Stimulated activated CD8-positive, alpha-beta memory T cell treated with anti-CD3 and anti-CD28 coated beads, Interleukin-12 subunit alpha, Interleukin-12 subunit beta, amount 100 ng/mL, for 24 hours (primary cell): ENCODE data around the gene ERC2.

ENCODE experiments used
- DNase-seq: peaks from one replicate; pipeline ENCODE4 v3.0.0-alpha.2; 2020; ENCODE audit errors: extremely low read depth

ERC2 gene

GRCh38 chr3:55795746-55796145 is 672.5 kb downstream of the ERC2 start:
- DNase-seq: no peak

GRCh38 chr3:55795296-55795695 is 673.0 kb downstream of the ERC2 start:
- no peak for DNase-seq

GRCh38 chr3:55792742-55793141 is 675.5 kb downstream of the ERC2 start:
- DNase-seq: no peak

GRCh38 chr3:55792009-55792408 is 676.3 kb downstream of the ERC2 start:
- DNase-seq: no peak

- DNase-seq: no peak
These were observed 677.5 kb downstream of the ERC2 start for GRCh38 chr3:55790596-55791350.

GRCh38 chr3:55789516-55789915 is 678.8 kb downstream of the ERC2 start:
- DNase-seq: no peak

GRCh38 chr3:55782807-55783206 is 685.5 kb downstream of the ERC2 start:
- no peak for DNase-seq

GRCh38 chr3:55782351-55782750 is 685.9 kb downstream of the ERC2 start:
- no peak for DNase-seq

GRCh38 chr3:55780913-55781312 is 687.4 kb downstream of the ERC2 start:
- DNase-seq: no peak

GRCh38 chr3:55779543-55779942 is 688.7 kb downstream of the ERC2 start:
- DNase-seq: no peak

- no peak for DNase-seq
These were observed 692.7 kb downstream of the ERC2 start for GRCh38 chr3:55775366-55776154.

- no peak for DNase-seq
These were observed 693.4 kb downstream of the ERC2 start for GRCh38 chr3:55774856-55775255.

- DNase-seq: no peak
These were observed 696.8 kb downstream of the ERC2 start for GRCh38 chr3:55771503-55771902.

- DNase-seq: no peak
These were observed 698.2 kb downstream of the ERC2 start for GRCh38 chr3:55770077-55770476.

- no peak for DNase-seq
These were observed 701.5 kb downstream of the ERC2 start for GRCh38 chr3:55766753-55767152.

- no peak for DNase-seq
These were observed 702.2 kb downstream of the ERC2 start for GRCh38 chr3:55765906-55766701.

- no peak for DNase-seq
These were observed 702.9 kb downstream of the ERC2 start for GRCh38 chr3:55765398-55765797.

GRCh38 chr3:55756976-55757375 is 711.3 kb downstream of the ERC2 start:
- DNase-seq: no peak

- DNase-seq: no peak
These were observed 712.6 kb downstream of the ERC2 start for GRCh38 chr3:55755516-55756205.

- no peak for DNase-seq
These were observed 715.4 kb downstream of the ERC2 start for GRCh38 chr3:55752911-55753310.

- no peak for DNase-seq
These were observed 716.5 kb downstream of the ERC2 start for GRCh38 chr3:55751730-55752129.

- DNase-seq: no peak
These were observed 717.7 kb downstream of the ERC2 start for GRCh38 chr3:55750525-55750924.
